ENCODE data around the gene PPP1R14D.
A peak's percentile ranks its signal among the peaks of the same experiment; 100 is the strongest.

The PPP1R14D gene

GRCh38 chr15:40823572-40824343 is 4.8 kb downstream of the PPP1R14D start:
- TF ChIP-seq CTCF (IDR thresholded peaks at IDR 0.05; ENCODE audit: insufficient read depth, low read depth, low read length, missing control alignments), result no peak
- no peak for DNase-seq (ENCODE audit: low read depth)
- no peak overlapping the region for H3K4me3 ChIP-seq (ENCODE audit: low read depth, low read length)

- H3K4me3 ChIP-seq (ENCODE audit: low read depth, low read length), result no peak overlapping the region
- no peak for TF ChIP-seq CTCF (IDR thresholded peaks at IDR 0.05; ENCODE audit: insufficient read depth, low read depth, low read length, missing control alignments)
Observed at GRCh38 chr15:40821195-40821594, 7.3 kb downstream of the PPP1R14D start.

GRCh38 chr15:40819048-40819447 is 9.5 kb downstream of the PPP1R14D start:
- TF ChIP-seq CTCF (IDR thresholded peaks at IDR 0.05; ENCODE audit: insufficient read depth, low read depth, low read length, missing control alignments), result no peak
- DNase-seq (ENCODE audit: low read depth), result no peak
- H3K4me3 ChIP-seq (ENCODE audit: low read depth, low read length), result no peak overlapping the region

More at GRCh38 chr15:40821195-40821594, 7.3 kb downstream of the PPP1R14D start:
- DNase-seq (ENCODE audit: low read depth), result no peak

- H3K4me3 ChIP-seq (ENCODE audit: low read depth, low read length), result no peak overlapping the region
- no peak for TF ChIP-seq CTCF (IDR thresholded peaks at IDR 0.05; ENCODE audit: insufficient read depth, low read depth, low read length, missing control alignments)
- DNase-seq (ENCODE audit: low read depth), result no peak
Observed at GRCh38 chr15:40815042-40815698, 13.3 kb downstream of the PPP1R14D start.

- no peak overlapping the region for H3K4me3 ChIP-seq (ENCODE audit: low read depth, low read length)
- TF ChIP-seq CTCF (IDR thresholded peaks at IDR 0.05; ENCODE audit: insufficient read depth, low read depth, low read length, missing control alignments), result no peak
- no peak for DNase-seq (ENCODE audit: low read depth)
Observed at GRCh38 chr15:40812721-40813425, 15.6 kb downstream of the PPP1R14D start.

GRCh38 chr15:40808861-40809450 is 19.6 kb downstream of the PPP1R14D start:
- H3K4me3 ChIP-seq (ENCODE audit: low read depth, low read length), result no peak overlapping the region
- peak; percentile 46 for DNase-seq (ENCODE audit: low read depth)
- TF ChIP-seq CTCF (IDR thresholded peaks at IDR 0.05; ENCODE audit: insufficient read depth, low read depth, low read length, missing control alignments), result no peak

All from GM12865 (cell line).